Left ventricle myocardium superior (tissue), 1 donor: Measurements from ENCODE around the gene SIAH3. TPM values are rescaled to one million over a fixed set of nuclear protein-coding genes. Genes with fewer than 3 reads are reported as not detected.
"Not testable (repeated sequence)": the region's sequence is repeated elsewhere in the genome, so short reads cannot be mapped to it uniquely, and the experiment has no call there.

Experiments used
- ATAC-seq: fragments of 200-7000 bp; cut with Tn5 transposase; one replicate; pipeline ENCODE4 v1.9.1; 2020; ENCODE audit warnings: mild to moderate bottlenecking, moderate library complexity
- DNase-seq: peaks from one replicate; pipeline ENCODE4 v3.0.0-alpha.2; 2020
- intact Hi-C: fragments of 100-400 bp; cut with micrococcal nuclease; formaldehyde crosslinking; loops from one replicate; pipeline ENCODE4 v1.11.0; 2022
- long read RNA-seq: library from polyadenylated mRNA; unstranded; transcript quantifications from one replicate; pipeline ENCODE4 v2.0.0, GENCODE V29; 2021
- total RNA-seq: library from RNA; stranded (reverse); fragmentation: NEBNext Ultra II Directional; extraction: Animal tissue kit (Norgen Biotek cat#: 25700); gene quantifications from one replicate; pipeline ENCODE4 v1.2.1, GENCODE V29; 2021
- donor health status: DM: no; HTN: yes; CAD: no; lungs with severe emphysema.

The SIAH3 gene, protein sequence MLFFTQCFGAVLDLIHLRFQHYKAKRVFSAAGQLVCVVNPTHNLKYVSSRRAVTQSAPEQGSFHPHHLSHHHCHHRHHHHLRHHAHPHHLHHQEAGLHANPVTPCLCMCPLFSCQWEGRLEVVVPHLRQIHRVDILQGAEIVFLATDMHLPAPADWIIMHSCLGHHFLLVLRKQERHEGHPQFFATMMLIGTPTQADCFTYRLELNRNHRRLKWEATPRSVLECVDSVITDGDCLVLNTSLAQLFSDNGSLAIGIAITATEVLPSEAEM
- total RNA-seq, result not detected
- long read RNA-seq, result 0 reads

DNA sequence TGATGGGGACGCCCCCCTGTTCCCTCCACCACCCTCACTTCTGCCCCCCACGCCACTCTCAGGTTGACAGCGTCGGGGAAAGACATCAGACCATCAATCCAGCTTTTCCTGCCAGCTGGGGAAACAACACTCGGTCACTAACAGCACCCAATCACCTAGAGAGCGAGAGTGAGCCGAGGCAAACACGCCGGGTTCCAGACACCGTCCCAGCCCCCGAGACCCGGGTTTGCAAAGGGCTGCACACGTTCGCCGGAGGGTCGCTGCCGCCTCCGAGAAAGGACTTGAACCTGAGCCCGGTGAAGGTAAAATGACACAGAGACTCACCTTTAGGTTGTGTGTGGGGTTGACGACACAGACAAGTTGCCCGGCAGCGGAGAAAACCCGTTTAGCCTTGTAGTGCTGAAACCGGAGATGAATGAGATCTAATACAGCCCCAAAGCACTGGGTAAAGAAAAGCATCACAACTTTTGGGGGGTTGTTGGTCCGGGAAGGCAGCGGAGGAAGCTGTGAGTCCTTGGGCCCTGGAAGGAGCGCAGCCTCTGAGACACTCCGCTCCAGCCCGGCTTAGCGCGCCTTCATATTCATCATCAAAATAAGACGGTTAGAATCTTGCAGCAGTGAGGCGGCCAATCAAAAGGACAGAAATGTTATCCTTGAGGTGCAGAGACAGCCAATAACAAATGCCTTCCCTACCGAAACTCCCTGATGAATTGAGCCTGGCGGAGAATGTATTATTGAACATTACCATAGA is at the start of gene SIAH3:
SIAH3 (minus strand) TSS at position 583 of the 751 bp plus-strand sequence; CDS start at position 459, 124 bp downstream.
- intact Hi-C loops, result no loop called here
- DNase-seq (no peak), ATAC-seq (peak; percentile 37)

DNA sequence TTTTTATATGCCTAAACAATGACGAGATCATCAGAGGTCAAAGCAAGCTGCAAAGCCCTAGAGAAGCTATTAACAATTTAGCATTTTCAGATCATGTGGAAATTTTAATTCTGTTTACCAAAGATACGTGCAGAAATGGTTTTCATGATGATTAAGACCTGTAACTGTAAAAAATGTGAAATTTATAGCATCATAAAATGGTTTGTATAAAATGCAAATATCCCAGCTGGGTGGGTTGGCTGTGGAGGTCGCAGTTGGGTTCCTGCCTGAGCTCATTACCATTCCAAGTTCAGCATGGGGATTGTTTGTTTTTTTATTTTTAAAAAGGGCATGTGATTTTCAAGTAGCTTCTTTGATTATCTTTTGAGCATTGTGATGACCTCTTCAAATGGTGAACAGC is 47.9 kb upstream of the SIAH3 start:
- ATAC-seq (no peak), DNase-seq (no peak)
- intact Hi-C loops, result no loop called here

DNA sequence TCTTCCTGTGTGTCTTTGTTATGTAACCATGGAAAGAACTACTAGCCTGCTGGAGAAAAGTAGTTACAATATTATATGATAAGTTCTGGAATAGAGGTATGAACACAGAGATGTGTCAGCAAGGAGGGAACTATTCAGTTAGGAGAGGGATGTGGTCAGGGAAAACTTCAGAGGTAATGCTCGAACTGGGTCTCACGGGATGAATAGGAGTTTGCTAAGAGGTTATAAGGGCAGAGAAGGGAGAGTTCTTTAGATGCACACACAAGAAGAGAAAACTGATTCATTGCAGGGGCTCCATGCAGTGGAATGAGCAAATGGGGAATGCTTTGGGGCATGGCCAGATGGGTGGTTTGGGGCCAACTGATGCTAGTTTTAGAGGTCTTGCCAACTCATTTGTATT is 46.0 kb upstream of the SIAH3 start:
- ATAC-seq (no peak), DNase-seq (no peak)
- intact Hi-C loops, result no loop called here

DNA sequence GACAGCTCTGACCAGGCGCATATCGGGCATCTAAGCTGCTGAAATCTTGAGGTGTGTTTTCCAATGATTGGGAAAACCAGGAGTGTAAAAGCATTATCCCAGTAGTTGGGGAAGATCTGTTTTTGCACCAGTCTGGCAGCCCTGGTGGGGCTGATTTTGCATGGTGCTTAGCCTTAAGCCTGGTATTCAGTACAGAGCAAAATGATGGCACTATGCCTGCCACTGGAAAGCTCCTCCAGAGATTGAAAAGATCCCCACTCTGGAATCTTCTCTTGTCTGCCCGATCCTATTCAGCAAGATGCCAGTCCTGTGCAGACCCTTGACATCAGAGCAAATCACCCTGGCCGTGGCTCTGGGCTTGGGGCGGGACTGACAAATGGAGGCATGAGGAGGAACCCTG is 44.7 kb upstream of the SIAH3 start:
- ATAC-seq (no peak), DNase-seq (no peak)
- intact Hi-C loops, result no loop called here

DNA sequence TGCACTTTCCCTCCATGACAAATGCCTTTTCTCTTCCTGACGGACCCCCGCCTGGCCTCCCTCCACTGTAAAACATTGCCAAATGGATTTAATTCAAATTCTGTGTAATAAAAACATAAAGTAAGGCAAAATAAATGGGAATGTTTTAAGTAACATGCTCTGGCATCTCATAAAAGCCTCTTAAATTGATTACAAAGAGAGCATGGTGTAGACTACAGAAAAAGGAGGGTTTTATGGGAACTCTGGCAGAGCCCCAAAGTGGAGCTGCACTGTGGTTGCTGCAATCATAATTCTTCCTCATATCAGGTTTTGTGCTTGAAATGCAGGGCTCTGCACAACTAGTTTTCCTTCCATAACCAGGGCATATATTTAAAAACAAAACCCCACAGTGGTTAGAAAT is 44.3 kb upstream of the SIAH3 start:
- ATAC-seq, result no peak
- intact Hi-C loops, result no loop called here
- DNase-seq, result no peak

DNA sequence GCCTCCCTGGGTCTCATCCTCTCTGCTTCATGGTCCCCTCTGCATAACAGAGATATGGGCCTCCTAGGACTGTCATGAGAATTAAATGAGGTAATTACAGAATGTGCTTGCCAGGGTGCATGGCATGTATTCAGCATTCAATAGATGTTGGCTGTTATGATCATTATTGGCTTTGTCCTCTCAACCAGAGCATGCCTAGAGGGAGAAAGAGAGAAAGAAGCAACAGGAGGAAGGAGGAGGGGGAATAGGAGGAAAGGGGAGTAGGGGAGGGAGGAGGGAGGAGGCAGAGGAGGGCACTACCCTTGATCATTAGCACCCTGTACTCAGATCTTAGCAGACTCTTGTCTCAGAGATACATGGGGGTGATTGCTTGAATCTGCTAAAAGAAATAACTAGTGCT is 41.0 kb upstream of the SIAH3 start:
- intact Hi-C loops, result no loop called here
- DNase-seq (no peak), ATAC-seq (no peak)

DNA sequence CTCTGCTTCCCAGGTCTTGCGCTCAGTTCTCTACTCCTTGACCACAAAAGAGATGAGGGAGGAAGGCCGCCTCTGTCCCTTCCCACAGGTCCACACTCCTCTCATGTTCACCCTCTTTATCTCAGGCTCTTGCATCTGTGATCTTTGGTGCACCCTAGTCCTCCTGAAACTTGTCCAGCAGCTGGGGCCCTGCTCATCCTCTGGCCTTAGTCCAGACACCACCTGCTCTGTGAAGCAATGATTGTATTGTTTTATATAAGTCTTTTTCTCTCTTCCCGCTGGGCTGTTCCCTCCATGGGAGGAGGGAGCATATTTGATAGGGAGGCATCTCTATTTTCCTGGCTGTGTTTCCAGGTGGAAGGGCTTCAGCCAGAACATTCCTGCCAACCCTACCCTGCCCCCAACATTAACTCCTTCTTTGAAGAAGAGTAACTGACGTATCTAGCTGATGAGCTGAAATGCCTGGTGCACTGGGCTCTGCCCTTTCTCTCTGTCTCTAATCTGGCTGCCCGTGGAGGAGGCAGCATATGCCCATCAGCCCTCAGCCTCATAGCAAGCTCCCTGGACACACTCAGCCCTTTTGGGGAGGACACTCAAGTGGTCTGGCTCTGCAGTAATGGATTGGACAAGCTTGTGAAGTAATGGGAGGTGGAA is 38.2 kb upstream of the SIAH3 start:
- DNase-seq, result no peak
- intact Hi-C loops, result no loop called here
- peak; percentile 51 for ATAC-seq

DNA sequence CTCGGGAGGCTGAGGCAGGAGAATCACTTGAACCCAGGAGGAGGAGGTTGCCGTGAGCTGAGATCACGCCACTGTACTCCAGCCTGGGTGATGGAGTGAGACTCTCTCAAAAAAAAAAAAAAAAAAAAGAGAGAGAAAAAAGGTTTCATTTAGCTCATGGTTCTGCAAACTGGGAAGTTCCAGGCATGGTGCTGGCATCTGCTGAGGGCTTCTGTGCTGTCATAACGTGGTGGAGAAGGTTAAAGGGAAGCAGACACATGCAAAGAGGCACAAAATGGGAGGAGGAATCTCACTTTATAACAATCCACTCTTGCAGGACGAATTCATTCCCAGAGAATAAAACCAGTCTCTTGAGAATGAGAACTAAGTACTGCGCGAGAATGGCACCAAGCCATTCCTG is 34.9 kb upstream of the SIAH3 start:
- intact Hi-C loops, result no loop called here
- DNase-seq (no peak), ATAC-seq (no peak)

DNA sequence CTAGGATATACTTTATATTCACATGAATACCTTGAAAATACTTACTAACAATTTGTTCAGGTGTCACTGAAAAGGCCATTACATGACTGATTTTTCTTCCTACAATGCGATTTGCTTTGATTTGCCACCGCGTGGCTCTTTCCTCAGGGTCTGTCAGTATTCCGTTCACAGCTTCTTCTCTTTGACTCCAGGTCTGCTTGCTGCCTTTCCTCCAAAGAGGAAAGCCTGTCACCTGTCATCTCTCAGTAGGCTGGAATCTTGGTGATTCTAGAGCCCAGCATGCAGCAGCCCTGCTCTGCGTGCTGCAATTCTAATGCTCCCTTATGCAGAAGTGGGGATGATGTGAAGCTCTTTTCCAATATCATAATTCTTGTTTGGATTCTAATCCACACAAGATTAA is 33.6 kb upstream of the SIAH3 start:
- intact Hi-C loops, result no loop called here
- ATAC-seq, result no peak
- DNase-seq, result no peak

DNA sequence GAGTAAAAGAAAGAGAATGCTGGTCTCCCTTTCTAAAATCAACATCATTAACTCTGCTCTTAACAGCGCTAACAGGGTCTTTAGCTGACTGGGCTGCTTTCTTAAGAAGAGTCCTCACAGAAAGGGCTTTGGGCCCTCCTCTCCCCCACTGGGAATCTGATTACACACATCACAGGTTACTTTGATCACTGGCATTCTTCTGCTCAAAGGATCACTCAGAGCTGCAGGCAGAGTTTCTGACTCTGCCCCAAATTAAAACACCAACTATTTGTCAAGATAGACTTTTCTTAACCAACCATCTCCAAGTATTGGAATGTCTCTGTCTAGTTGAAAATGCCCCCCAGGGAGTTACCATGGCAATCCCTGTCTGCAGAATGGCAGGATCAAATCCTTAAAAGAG is 31.1 kb upstream of the SIAH3 start:
- ATAC-seq (no peak), DNase-seq (no peak)
- intact Hi-C loops, result no loop called here

DNA sequence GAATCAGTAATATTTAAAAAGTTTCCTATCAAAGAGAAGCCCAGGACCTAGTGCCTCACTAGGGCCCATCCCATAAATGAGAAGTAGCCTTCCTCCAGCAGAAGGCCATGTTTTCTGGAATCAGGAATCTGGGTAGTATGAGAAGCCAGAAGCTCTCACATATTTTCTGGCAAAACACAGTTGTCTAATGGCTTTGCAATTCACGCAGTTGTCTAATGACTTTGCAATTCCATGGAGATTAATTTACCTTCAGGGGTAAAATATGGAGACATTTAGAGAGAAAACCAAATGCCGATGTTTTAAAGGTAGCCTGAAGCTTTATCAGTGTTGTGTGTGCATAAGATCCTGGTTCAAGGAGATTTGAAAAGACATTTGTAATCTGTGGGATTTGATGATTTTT is 29.8 kb upstream of the SIAH3 start:
- no peak for ATAC-seq
- intact Hi-C loops, result no loop called here
- DNase-seq, result no peak

DNA sequence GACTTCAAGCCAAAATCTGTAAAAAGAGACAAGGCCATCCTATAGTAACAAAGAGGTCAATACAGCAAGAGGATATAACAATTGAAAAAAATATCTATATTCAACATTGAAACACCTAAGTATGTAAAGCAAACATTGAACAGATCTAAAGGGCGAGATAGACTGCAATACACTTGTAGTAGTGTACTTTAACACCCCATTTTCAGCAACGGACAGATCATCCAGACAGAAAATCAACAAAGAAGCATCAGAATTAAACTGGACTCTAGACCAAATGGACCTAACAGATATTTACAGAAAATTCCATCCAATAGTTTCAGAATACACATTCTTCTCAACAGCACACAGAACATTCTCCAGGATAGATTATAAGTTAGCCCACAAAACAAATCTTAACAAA is 28.7 kb upstream of the SIAH3 start:
- no peak for DNase-seq
- intact Hi-C loops, result no loop called here
- no peak for ATAC-seq

DNA sequence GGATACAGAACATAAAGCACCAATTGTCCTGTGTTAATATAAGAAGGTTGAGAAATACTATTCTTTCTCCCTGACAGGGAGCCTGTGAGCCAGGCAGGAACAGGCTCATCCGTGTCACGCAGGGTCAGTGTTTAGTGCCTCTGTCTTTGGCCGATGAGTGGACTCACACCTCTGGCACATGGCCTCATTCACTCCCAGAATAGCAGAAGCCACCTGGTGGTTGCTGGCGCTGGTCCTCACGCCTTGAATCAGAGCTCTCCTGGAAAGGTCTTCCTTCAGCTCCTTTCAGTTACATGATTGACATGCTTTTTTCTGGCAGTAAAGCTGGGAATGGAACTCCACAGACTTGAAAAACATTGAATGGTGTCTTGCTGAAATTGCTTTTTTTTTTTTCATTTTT is 28.1 kb upstream of the SIAH3 start:
- intact Hi-C loops, result loop anchor here (5.0 kb wide), 1 partner anchor 82 kb away; no protein-coding TSS in a partner anchor
- peak; percentile 81 for DNase-seq
- ATAC-seq, result peak; percentile 99

DNA sequence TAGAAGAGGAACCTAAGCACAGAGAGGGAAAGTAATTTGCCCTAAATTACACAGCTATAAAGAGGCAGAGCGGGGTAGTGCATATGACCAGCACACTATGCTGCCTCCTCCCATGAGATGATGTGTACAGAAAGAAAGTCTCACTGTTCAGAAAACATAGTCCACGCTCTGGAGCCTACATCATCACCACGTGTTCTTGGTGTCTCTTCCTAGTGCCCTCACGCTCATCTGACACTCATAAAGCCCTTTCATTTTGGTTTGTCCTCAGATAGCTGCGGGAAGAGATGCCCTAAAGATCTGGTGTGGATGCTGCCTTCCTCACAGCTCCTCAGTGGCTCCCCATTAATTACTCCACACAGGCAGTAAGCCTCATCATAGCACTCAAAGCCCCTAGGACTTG is 27.4 kb upstream of the SIAH3 start:
- intact Hi-C loops, result loop anchor here (5.0 kb wide), 1 partner anchor 82 kb away; no protein-coding TSS in a partner anchor
- no peak for ATAC-seq
- DNase-seq, result no peak

DNA sequence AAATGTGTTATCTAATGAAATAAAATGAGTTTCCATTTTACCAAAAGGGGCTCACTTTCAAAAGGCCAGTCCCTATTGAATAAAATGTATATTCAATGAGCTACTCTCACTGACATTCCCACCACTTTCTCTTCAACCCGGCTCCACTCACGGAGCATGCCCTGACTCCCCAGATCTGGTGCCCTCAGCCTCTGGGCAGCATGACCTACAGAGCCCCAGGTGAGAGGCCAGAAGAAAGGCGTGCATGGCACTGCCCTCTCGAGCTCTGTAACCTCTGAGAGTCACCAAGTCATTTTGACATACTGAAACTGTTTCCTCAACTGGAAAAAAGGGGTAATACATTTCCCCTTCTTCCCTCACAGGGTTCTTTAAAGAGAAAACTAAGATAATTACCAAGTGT is 25.2 kb upstream of the SIAH3 start:
- ATAC-seq, result no peak
- intact Hi-C loops, result loop anchor here (5.0 kb wide), 1 partner anchor 79 kb away; no protein-coding TSS in a partner anchor
- no peak for DNase-seq

DNA sequence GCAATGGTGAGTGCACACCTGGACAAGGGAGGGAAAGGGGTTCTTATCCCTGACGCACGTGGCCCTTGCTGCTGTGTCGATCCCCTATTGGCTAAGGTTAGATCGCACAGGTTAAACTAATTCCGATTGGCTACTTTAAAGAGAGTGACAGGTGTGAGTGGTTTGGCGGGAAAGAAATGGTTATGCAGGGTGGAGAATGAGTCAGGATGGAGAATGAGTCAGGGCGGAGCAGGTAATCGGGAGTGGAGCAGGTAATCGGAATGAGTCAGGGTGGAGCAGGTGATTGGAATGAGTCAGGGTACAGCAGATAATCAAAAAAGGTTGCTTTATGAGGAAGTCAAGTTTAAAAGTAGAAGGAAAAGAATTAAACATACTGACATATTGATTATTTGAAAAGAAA is 24.4 kb upstream of the SIAH3 start:
- intact Hi-C loops, result loop anchor here (5.0 kb wide), 1 partner anchor 79 kb away; no protein-coding TSS in a partner anchor

DNA sequence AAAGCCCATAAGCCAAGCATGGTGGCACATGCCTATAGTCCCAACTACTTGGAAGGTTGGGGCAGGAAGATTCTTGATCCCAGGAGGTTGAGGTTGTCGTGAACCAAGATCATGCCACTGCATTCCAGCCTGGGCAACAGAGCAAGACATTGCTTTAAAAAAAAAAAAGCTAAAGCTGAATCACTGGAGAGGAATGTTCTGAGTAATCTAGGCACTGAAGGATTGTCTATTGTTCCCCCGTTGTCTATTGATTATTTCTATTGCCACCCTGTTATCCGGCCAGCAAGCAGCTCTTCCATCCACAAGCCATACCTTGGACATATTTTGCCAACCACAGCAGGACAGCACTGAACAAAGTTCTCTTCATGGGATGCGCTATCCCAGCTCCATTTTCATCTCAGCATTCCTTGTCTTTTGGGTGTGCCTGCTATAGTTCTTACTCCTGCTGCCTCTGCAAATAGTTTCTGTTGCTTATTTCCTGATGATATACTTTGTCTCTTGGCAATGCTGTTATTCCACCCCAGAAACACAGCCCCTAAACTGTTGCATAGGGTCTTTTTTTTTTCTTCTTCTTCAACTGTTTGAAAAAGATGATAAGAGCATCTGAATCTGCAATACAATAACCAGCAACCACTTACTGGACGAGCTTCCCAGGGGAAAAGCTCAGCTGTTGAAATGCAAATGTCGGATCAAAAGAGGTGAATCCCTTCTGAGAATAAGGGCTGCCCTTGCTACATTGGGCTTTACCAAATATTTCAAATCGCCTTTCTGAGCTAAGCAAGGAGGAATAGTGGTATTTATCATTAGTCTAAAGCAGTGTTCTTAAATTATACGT is 22.2 kb upstream of the SIAH3 start:
- ATAC-seq, result no peak
- intact Hi-C loops, result no loop called here

More for the DNA sequence above, 24.4 kb upstream of the SIAH3 start:
- DNase-seq (no peak), ATAC-seq (no peak)

DNA sequence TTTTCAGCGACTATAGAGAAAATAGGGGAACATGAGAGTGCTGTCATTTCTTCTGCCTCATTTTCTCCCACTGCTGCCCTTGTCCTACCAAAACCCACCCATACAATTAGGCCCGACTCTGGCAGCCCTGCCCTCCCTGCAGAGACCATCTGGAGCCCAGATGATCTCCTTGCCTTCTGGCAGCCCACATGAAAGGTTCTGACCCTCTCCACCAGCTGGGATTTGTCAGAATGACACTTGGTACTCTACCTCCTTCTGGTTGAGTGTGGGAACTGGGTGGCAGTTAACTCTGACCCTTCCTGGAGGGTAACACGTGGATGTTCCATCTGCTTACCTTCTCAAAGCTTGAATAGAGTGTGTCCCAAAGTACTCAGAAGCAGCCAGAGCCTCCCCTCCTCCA is 21.0 kb upstream of the SIAH3 start:
- DNase-seq (no peak), ATAC-seq (no peak)
- intact Hi-C loops, result no loop called here

More for the DNA sequence above, 22.2 kb upstream of the SIAH3 start:
- no peak for DNase-seq

DNA sequence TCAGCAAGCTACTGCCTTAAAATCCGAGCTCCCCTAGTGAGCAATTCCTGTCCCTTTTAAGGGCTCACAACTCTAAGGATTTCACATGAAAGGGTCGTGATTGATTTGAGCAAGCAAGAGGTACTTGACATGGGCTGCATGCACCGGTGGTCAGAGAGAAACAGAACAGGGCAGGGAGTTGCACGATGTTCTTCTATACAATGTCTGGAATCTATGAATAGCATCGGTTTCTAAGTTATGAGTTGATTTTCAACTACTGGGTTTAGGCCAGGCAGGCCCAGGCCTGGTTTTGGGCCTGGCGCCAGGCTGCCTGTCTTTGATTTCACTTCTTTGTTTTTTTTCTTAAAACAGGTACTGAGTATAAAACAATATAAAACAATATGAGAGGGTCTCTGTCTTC is 19.6 kb upstream of the SIAH3 start:
- ATAC-seq, DNase-seq, intact Hi-C loops: not testable (repeated sequence)
